Measurements from ENCODE around the gene NACC2. TPM values are rescaled to one million over a fixed set of nuclear protein-coding genes. Genes with fewer than 3 reads are reported as not detected.
A peak's percentile ranks its signal among the peaks of the same experiment; 100 is the strongest.

The NACC2 gene
- total and polyA plus RNA-seq, 2 donors (not counting 3 experiments of a cell fraction or from before 2014, with no cell fraction given) = 15.8 to 27.1 TPM

GRCh38 chr9:136036050-136036449 lies 59.0 kb downstream of the NACC2 start:
- POLR2A ChIA-PET = no interaction called here
- TF ChIP-seq POLR2AphosphoS5 (IDR thresholded peaks at IDR 0.05; ENCODE audit: insufficient read depth, low read depth, low read length) = no peak
- TF ChIP-seq FOS (IDR thresholded peaks at IDR 0.05; ENCODE audit: borderline replicate concordance, insufficient read depth, low read length) = peak; percentile 12
- Histone ChIP-seq H3K9me1 (replicated peaks; ENCODE audit: control insufficient read depth, extremely low read depth, insufficient read depth, low read length) (no peaks in the 10 kb centered on the region), H4K20me1 (replicated peaks; ENCODE audit: control insufficient read depth, extremely low read depth, insufficient read depth, low read length) (peaks cover 5% of the 10 kb centered on the region), H3K9ac (replicated peaks; ENCODE audit: extremely low read depth, insufficient read depth, low read length) (no peak overlapping the region), H3K9me3 (replicated peaks; ENCODE audit: control insufficient read depth, insufficient read depth, low read length) (no peaks in the 10 kb centered on the region), H3K4me3 (replicated peaks in 1 of 3; ENCODE audit: insufficient read depth in 1 of 3, low read depth in 1 of 3, low read length in 3 of 3) (no peak overlapping the region), H3K4me1 (ENCODE audit: control insufficient read depth, extremely low read depth, insufficient read depth, low read length) (peaks cover 18% of the 10 kb centered on the region), H3K27ac (ENCODE audit: insufficient read depth, low read depth, low read length) (no peak overlapping the region), H3K27me3 (ENCODE audit: control insufficient read depth in 2 of 2, insufficient read depth in 2 of 2, low read length in 2 of 2) (no peaks in the 10 kb centered on the region), H3K36me3 (ENCODE audit: control insufficient read depth in 2 of 2, extremely low read depth in 1 of 2, insufficient read depth in 2 of 2, low read length in 2 of 2) (peaks cover 0 to 3% of the 10 kb centered on the region in 2 experiments), H2AFZ (ENCODE audit: low read depth, low read length) (no peak overlapping the region), H3K79me2 (ENCODE audit: control insufficient read depth, insufficient read depth, low read length) (peaks cover 70% of the 10 kb centered on the region), H3K4me2 (ENCODE audit: insufficient read depth, low read length) (no peak overlapping the region)
- peak; percentile 55 for FAIRE-seq
- DNase-seq (ENCODE audit: low read depth, low spot score) = no peak
- dilution Hi-C loops (cut with MboI; ENCODE audit: extremely low pct_ligation_motif_present, low sequenced_read_pairs) (no loop called here), intact Hi-C loops (cut with micrococcal nuclease) (no loop called here)
- CTCF ChIA-PET = interaction anchor here (1.0 to 1.4 kb wide), 2 partner anchors 36 to 54 kb away, joined by 3 to 5 read pairs; no protein-coding TSS in a partner anchor
- BruUV-seq (replicated peaks) = no TSS peak

- ChIA-PET POLR2A (no interaction called here), CTCF (interaction anchor here (0.9 to 2.3 kb wide), 8 partner anchors 9 to 90 kb away, joined by 3 to 15 read pairs (median 4); no protein-coding TSS in a partner anchor)
- intact Hi-C loops (cut with micrococcal nuclease) (no loop called here), dilution Hi-C loops (cut with MboI; ENCODE audit: extremely low pct_ligation_motif_present, low sequenced_read_pairs) (no loop called here)
- FAIRE-seq (no peak), DNase-seq (ENCODE audit: low read depth, low spot score) (no peak)
- peaks cover 4 to 11% of the 10 kb centered on the region in 2 experiments for H3K36me3 ChIP-seq (ENCODE audit: control insufficient read depth in 2 of 2, extremely low read depth in 1 of 2, insufficient read depth in 2 of 2, low read length in 2 of 2)
- TF ChIP-seq EZH2 (IDR thresholded peaks at IDR 0.05; ENCODE audit: borderline replicate concordance, low read depth, low read length, severe bottlenecking) = no peak
- peak; percentile 58 for TF ChIP-seq GATA2 (IDR thresholded peaks at IDR 0.05; ENCODE audit: insufficient read depth, insufficient read length, low read depth, low read length)
- TF ChIP-seq JUN (IDR thresholded peaks at IDR 0.05; ENCODE audit: borderline replicate concordance, insufficient read depth, insufficient read length, low read depth) = no peak
- H3K27me3 ChIP-seq (ENCODE audit: control insufficient read depth in 2 of 2, insufficient read depth in 2 of 2, low read length in 2 of 2) = no peaks in the 10 kb centered on the region
- H4K20me1 ChIP-seq (replicated peaks; ENCODE audit: control insufficient read depth, extremely low read depth, insufficient read depth, low read length) = peaks cover 2% of the 10 kb centered on the region
- no peaks in the 10 kb centered on the region for H3K9me3 ChIP-seq (replicated peaks; ENCODE audit: control insufficient read depth, insufficient read depth, low read length)
- peaks cover 20% of the 10 kb centered on the region for H3K4me1 ChIP-seq (ENCODE audit: control insufficient read depth, extremely low read depth, insufficient read depth, low read length)
- H3K9me1 ChIP-seq (replicated peaks; ENCODE audit: control insufficient read depth, extremely low read depth, insufficient read depth, low read length) = no peaks in the 10 kb centered on the region
- H3K27ac ChIP-seq (ENCODE audit: insufficient read depth, low read depth, low read length) = no peak overlapping the region
- peak overlapping the region; percentile 25 for H3K4me2 ChIP-seq (ENCODE audit: insufficient read depth, low read length)
- BruUV-seq (replicated peaks) = no TSS peak
- no peak overlapping the region for H3K4me3 ChIP-seq (replicated peaks in 1 of 3; ENCODE audit: insufficient read depth in 1 of 3, low read depth in 1 of 3, low read length in 3 of 3)
- H3K79me2 ChIP-seq (ENCODE audit: control insufficient read depth, insufficient read depth, low read length) = peaks cover 50% of the 10 kb centered on the region
- H3K9ac ChIP-seq (replicated peaks; ENCODE audit: extremely low read depth, insufficient read depth, low read length) = no peak overlapping the region
- no peak overlapping the region for H2AFZ ChIP-seq (ENCODE audit: low read depth, low read length)
Observed at GRCh38 chr9:136031741-136032730, 63.1 kb downstream of the NACC2 start.
